Activated CD8-positive, alpha-beta memory T cell treated with anti-CD3 and anti-CD28 coated beads, Interleukin-2, amount 50 U/mL, for 1 hour (primary cell): ENCODE data around the gene SMO.
"Not testable (repeated sequence)": the region's sequence is repeated elsewhere in the genome, so short reads cannot be mapped to it uniquely, and the experiment has no call there.

ENCODE experiments used
- DNase-seq: peaks from one replicate; pipeline ENCODE4 v3.0.0-alpha.2; 2020; ENCODE audit errors: extremely low read depth

SMO gene

DNA sequence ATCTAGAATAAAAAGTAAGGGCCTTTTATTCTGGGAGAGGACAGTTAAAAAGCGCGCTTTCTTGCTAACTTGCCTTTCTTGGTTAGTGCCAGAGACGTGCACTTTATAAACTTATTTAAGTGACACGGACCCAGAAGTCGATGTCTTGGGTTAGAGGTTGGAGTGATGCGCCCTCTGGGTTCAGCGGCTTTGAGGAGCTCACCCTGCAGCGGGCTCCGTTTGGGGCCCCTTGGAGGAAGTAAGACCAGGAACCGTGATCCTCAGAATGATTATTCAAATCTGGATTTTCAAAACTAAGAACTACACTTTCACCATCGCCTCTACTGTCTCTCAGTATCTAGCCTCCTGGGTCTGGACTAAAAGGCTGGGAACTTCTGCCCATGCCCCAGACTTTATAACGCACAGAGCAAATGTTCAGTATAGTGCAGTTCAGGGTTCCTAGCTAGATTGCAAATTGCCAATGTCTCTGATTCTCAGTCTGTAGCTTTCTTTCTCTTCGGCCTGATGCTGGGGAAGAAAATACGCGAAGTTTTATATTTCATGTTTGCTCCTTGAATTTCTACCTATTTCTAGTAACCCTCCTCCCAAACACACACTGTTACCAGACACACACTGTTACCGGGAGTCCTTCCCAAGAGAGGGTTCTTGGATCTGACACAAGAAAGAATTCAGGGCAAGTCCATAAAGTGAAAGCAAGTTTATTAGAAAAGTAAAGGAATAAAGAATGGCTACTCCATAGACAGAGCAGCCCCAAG is 18.6 kb upstream of the SMO start:
- DNase-seq = no peak

DNA sequence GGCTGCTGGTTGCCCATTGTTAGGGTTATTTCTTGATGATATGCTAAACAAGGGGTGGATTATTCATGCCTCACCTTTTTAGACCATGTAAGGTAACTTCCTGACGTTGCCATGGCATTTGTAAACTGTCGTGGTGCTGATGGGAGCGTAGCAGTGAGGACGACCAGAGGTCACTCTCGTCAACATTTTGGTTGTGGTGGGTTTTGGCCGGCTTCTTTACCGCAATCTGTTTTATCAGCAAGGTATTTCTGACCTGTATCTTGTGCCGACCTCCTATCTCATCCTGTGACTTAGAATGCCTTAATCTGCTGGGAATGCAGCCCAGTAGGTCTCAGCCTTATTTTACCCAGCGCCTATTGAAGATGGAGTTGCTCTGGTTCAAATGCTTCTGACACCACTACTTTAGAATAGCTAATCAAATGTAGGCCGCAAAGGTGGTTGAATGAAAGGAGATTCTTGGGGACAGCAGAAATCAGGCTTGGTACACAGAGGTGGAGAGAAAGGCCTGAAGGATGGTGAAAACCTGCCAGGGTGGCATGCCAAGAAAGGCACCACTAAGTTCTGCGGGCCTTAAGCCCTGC is 17.9 kb upstream of the SMO start:
- no peak for DNase-seq

DNA sequence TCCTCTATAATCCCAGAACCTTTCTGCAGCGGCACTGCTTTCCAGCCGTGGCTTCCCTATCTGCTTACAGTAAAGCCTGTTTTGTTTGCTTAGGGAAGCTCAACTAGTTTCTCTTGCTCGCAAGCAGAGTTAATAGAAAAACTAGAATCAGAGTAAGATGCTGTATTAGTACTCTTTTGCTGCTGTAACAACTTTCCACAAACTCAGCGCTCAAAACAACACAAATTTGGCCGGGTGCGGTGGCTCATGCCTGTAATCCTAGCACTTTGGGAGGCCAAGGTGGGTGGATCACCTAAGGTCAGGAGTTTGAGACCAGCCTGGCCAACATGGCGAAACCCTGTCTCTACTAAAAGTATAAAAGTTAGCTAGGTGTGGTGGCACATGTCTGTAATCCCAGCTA is 14.6 kb upstream of the SMO start:
- not testable (repeated sequence) for DNase-seq

DNA sequence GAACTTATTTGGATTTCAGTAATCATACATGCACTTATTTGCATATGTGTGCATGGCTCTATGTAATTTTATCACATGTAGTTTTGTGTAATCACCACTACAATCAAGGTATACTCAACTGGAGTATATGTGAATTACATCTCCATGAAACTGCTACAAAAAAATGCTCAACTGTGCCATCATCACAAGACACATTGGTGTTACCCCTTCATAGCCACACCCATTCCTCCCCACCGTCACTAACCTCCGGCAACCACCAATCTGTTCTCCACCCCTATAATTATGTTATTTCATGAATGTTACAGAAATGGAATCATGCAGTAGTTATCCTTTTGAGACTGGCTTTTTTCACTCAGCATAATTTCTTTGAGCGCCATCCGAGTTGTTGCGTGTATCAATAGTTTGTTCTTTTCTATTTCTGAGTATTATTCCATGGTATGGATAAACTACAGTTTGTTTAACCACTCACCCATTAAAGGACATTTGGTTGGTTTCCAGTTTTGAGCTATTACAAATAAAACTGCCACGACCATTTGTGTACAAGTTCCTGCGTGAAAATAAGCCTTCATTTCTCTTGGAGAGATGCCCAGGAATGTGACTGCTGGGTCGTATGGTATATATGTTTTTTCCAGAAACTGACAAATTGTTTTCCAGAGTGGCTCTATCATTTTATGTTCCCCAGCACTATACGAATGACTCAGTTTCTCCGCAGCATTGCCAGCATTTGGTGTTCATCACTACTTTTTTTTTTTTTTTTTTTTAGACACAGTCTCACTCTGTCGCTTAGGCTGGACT is 11.3 kb upstream of the SMO start:
- no peak for DNase-seq

DNA sequence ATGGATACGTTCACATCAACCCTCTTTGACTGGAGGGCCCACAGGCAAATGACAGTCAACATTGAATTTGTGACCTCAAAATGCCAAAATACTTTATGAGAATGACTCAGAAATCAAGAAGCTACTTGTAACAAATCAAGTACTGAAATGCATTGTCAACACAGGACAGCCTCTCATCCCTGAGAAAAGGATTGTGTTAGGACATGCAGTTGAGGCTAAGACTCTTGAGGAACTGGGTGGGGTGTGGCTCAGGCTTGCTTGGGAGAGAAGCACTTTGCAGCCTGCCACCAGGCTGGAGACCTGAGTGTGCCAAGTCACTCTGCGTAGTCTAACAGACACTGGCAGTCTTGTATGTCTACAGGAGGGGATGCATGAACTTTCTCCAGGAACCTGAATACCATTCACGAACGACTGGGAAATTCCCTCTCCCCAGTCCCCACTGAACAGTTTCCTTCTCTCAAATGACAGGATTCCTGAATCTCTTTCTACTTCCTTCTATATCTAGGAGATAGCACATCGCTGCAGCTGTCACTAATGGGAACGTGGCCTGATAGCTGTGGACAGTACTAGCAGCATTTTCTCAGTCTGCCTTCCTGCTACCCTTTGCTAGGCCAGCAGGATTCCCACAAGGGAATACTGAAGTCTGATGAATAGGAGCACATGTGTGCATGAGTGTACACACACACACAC is 3.3 kb upstream of the SMO start:
- no peak for DNase-seq

DNA sequence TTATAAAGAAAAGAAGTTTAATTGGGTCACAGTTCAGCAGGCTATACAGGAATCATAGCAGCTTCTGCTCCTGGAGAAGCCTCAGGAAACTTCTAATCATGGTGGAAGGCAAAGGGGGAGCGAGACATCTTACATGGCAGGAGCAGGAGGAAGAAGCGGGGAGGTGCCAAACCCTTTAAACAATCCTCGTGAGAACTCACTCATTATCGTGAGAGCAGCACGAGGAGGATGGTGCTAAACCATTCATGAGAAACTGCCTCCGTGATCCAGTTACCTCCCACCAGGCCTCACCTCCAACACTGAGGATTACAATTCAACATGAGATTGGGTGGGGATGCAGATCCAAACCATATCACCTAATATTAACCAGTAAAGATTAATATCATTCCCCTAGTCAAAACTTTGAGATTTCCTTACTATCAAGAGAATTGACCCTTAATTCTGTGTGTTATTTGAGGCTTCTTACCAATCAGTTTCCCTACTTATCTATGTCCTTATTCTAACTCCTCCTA is 1.6 kb upstream of the SMO start:
- no peak for DNase-seq

DNA sequence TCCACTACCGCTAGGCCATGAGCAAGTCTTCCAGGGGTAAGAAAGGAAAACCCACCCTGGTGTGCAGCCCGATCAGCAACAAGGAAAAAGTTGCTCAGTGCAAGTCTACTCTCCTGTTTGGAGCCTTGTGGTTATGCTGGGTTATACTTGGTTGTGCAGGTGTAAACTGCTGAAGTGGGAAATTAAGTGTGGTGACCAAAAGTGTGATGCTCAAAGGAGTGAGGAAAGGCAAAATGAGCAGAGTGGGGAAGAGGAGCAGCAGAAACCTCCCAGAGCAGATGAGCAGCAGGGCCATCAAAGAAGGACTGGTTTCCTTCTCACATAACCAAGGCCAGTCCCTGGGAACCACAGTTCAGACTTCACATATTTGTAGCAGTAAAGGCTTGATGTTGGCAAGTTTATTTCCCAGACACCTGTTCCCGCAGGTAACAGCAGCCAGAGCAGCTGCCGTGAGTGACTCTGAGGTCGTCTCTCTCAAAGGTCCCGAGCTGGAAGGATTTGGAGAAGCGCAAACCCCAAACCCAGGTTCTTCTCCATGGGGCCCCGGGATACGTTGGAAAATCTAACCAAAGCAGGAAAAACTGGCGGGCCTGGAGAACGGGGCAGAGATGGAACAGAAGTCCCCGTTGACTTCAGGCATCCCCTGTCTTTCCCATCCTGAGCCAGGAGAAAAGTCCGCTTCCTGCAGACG is 607 bp upstream of the SMO start:
- DNase-seq = no peak

DNA sequence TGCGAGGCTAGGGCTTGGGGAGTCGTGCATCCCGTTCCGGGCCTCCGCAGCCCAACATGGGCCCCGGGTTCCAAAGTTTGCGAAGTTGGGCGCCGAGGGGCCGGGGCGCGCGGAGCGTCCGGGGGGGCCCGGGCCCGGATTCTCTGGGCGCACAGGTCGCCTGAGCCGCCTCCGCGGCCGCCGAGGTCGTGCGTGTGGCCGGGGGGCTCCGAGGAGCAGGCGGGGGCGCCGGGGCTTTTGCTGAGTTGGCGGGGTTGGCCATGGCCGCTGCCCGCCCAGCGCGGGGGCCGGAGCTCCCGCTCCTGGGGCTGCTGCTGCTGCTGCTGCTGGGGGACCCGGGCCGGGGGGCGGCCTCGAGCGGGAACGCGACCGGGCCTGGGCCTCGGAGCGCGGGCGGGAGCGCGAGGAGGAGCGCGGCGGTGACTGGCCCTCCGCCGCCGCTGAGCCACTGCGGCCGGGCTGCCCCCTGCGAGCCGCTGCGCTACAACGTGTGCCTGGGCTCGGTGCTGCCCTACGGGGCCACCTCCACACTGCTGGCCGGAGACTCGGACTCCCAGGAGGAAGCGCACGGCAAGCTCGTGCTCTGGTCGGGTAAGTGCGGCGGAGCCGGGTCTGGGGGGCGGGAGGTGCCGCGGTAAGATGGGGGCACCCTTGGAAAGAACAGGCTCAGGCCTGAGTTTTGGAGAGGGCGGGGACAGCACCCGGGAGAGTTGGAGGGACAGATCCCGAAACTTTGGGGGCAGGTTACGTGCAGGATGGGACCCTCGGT is 643 bp downstream of the SMO start:
- DNase-seq = no peak

DNA sequence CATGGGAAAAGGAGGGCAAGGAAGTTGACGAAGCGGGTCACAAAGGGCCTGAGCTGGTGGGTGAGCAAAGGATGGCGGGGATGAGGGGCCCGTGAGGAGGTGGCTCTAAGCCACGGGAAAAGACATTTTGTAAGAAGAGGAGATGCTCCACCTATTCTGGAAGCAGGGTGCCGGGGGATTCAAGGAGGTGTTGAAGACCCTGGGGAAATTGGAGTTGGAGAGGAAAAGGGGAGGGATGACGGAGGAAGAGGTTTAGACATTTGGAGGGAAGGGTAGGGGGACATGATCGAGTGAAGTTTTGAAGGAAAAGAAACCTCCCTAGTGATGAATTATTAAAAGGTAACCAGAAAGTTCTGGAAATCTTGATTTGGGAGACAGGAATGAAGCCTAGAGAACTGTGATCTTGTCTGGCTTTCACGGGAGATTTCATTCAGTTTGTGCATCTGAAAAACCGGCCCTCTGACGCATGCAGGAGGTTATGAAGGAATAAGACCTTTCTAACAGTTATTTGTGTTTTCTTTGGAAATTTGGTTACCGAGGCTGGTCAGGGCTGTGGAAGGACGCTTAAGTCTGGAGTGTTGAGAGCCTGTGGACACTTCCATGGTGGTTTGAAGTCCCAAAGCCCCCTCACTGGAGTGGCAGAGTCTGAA is 1.4 kb downstream of the SMO start:
- no peak for DNase-seq

DNA sequence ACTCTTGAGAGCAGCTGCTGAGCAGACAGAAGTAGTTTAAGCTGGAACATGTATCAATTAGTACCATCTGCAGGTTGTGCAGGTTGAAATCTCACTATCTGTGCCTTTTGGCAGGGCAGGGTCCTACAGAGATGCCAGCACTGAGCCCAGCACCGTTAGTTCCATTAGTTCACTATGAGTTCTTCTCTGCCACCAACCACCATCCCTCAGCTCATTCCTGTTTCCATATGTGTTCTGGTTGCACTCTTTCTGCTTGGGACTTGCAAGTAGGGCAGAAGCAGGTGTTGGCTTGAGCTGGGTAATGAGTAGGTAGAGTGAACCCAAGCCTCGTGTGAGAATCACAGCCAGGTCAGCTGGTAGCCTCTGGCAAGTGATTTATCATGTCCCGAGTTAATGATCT is 2.8 kb downstream of the SMO start:
- no peak for DNase-seq

DNA sequence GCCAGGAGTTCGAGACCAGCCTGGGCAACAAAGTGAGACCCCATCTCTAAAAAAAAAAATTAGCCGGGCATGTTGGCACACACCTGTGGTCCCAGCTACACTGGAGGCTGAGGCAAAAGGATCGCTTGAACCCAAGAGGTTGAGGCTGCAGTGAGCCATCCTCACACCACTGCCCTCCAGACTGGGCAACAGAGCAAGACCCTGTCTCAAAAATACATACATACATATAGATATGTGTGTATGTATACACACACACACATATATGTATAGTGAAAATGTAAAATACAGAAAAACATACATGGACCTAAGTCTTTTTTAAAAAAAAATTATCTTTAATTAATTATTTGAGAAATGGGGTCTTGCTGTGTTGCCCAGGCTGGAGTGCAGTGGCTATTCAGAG is 5.5 kb downstream of the SMO start:
- DNase-seq = no peak

DNA sequence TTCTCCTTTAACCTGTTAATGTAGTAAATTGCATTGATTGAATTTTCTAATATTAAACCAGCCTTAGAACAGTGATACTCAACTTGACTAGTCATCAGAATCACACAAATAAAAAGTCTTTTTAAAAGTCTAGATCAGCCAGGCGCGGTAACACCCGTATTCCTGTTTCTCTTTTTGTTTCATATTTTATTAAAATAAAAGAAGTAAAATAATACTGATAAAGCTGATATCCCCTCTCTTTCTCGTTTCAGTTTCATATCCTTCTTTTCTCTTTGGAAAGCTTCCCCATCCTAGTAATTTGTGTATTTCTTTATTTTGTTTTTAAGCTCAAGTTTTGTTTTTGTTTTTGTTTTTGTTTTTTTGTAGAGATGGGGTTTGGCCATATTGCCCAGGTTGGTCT is 9.3 kb downstream of the SMO start:
- DNase-seq = no peak

DNA sequence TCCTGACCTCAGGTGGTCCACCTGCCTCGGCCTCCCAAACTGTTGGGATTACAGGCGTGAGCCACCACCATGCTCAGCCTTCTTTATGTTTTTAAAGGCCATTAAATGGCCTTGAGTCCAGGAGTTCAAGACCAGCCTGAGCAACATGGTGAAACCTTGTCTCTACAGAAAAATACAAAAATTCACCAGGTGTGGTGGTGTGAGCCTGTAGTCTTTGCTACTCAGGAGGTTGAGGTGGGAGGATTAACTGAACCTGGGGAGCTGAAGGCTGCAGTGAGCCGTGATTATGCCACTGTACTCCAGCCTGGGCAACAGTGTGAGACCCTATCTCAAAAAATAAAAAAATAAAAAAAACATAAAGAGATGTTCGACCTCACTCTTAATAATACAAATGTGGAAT is 11.0 kb downstream of the SMO start:
- no peak for DNase-seq

DNA sequence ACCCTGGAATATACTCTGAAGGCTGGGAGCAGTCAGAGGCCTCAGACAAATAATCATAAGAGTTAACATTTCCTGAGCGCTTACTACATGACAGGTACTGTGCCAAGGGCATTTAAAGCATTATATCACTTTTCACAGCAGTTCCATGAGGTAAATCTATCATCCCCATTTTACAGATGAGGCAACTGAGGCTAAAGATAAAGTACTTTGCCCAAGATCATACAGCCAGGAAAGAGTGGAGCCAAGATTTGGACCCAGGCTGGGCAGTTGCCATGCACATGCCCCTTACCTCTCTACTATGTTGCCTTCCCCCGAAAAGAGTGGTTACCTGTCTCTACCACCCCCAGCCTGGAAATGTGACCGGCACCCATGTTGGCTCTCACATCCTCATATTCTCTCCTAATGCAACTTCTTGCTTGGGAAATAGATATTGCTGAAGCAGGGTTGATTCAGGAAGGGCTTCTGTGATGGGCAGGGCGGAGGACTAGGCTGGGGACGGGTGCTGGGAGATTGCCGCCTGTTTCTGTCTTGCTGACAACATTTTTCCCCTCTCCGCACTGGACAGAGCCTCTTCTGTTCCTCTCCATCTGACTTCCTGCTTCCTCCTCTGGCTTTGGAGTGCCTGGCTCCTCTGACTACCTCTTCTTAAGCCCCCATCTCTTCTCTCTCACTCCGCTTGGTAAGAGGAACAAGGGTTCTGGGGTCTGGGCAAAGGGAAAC is 13.8 kb downstream of the SMO start:
- no peak for DNase-seq

DNA sequence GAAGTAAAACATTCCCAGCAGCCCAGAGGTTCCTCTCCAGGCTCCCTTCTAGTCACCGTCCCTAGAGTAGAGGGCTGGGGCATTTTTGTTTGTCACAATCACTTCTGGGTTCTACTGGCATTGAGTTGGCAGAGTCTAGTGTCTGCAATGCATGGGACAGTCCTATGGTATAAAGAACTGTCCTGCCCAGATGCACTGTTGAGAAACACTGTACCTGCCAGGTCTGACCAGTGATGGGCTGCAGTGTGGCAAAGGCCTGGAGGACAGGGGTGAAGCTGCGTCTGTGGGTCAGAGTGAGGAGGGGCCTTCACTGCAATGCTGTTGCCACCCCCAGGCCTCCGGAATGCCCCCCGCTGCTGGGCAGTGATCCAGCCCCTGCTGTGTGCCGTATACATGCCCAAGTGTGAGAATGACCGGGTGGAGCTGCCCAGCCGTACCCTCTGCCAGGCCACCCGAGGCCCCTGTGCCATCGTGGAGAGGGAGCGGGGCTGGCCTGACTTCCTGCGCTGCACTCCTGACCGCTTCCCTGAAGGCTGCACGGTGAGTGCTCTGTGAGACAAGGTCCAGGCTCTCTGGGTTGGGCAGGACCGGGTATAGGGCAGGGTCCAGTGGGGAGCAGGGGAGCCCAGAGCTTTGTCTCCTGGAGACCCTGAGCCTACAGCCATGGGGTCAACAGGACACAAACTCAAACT is 14.8 kb downstream of the SMO start:
- DNase-seq = no peak

DNA sequence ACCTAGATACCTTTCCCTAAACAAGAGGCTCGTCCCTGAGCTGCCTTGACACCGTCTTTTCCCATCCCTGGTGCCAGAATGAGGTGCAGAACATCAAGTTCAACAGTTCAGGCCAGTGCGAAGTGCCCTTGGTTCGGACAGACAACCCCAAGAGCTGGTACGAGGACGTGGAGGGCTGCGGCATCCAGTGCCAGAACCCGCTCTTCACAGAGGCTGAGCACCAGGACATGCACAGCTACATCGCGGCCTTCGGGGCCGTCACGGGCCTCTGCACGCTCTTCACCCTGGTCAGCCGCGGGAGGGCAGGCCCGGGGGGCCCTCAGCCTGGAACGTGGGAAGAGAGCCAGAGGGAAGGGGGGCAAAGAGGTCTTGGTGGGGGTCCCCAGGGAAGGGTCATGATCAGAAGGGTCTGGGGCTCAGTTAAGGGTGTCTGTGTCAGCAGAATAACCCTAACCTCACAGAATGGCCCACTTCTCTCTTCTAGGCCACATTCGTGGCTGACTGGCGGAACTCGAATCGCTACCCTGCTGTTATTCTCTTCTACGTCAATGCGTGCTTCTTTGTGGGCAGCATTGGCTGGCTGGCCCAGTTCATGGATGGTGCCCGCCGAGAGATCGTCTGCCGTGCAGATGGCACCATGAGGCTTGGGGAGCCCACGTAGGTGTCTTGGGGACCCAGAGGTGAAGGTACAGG is 16.8 kb downstream of the SMO start:
- DNase-seq = no peak

DNA sequence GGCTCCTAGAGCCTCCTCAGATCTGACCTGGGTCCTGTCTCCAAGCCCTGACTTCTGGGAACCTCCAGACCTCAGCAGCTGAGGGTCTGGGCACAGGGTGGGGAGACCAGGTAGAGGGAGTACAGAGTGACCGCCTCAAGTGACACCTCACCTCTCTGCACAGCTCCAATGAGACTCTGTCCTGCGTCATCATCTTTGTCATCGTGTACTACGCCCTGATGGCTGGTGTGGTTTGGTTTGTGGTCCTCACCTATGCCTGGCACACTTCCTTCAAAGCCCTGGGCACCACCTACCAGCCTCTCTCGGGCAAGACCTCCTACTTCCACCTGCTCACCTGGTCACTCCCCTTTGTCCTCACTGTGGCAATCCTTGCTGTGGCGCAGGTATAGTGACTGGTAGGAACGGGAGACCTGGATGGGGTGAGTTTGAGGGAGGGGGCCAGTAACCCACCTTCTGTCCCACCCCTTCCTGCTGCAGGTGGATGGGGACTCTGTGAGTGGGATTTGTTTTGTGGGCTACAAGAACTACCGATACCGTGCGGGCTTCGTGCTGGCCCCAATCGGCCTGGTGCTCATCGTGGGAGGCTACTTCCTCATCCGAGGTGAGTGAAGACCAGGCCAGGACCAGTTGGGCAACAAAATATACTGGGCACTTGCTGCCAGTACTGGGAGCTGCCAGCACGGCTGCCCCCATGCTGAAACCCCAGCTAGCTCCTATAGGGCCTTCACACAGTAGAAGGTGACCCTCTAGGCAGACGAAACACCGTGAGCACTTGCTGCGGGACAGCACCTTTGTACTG is 17.8 kb downstream of the SMO start:
- DNase-seq = no peak

DNA sequence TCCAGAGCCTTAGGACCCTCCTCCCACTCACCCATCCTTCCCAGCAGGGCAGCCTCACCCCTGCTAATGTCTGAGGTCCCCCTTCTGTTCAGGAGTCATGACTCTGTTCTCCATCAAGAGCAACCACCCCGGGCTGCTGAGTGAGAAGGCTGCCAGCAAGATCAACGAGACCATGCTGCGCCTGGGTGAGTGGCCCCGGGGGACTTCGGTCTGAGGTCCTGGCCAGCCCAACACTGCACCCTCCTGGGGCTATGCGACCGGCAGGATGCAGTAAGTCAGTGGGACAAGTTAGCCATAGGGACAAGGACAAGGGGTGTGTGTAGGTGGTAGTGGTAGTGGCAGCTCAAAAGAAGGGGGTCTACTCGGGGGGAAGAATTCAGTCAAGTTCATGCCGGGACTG is 20.2 kb downstream of the SMO start:
- no peak for DNase-seq
